K562 (cell line): Measurements from ENCODE around the gene GPR137C. TPM values are rescaled to one million over a fixed set of nuclear protein-coding genes. Genes with fewer than 3 reads are reported as not detected.

Experiments
- ATAC-seq: fragments of 200-7000 bp; cut with Tn5 transposase; 3 replicates; pipeline ENCODE4 v1.9.1; 2020; ENCODE audit warnings: moderate library complexity
- BruUV-seq: library from RNA; stranded (reverse); fragments of 400-500 nt; replicated peaks from 2 replicates; lab custom pipeline; 2021; lab: Mats Ljungman, UMichigan
- CTCF ChIA-PET: fragments of 300-600 bp; formaldehyde crosslinking; extraction: SDS; loops from one replicate; lab custom pipeline; 2021; ENCODE audit warnings: low intra/inter-chr PET ratio; lab: Yijun Ruan, JAX
- POLR2A ChIA-PET: fragments of 300-600, 350-650 bp; sonication (Branson Sonifier 250); formaldehyde crosslinking; extraction: SDS; loops from one replicate; lab custom pipeline; 2021; ENCODE audit warnings: antibody characterized with exemption, inconsistent platforms; lab: Yijun Ruan, JAX
- DNase-seq, 4 experiments: peaks; one replicate each; pipeline versions ENCODE4 v3.0.0 to v3.0.0-alpha.2; 2011 to 2018; ENCODE audit warnings: low spot score in 3 of 4, mixed read lengths in 3 of 4; ENCODE audit errors: extremely low read depth in 1 of 4
- FAIRE-seq: peaks from 2 replicates; lab custom pipeline; 2011; peaks lifted over from hg19 to GRCh38; lab: Jason Lieb, UNC
- H2AFZ ChIP-seq: 2 replicates; pipeline ENCODE4 v1.6.0; 2011; ENCODE audit warnings: low read depth, low read length, control low read depth, inconsistent platforms
- H3K27ac ChIP-seq: fragments of 200-600 bp; 3 replicates; pipeline ENCODE4 v1.8.0; 2011; ENCODE audit warnings: low read depth, mild to moderate bottlenecking, control low read depth, inconsistent platforms, low read length, moderate library complexity, mixed read lengths; ENCODE audit errors: extremely low read depth
- H3K27me3 ChIP-seq, 2 experiments: fragments of 300-600 bp in 1 of 2; 2 replicates in 1 of 2; 3 replicates in 1 of 2; pipeline versions ENCODE4 v1.6.0 to v1.8.0; 2011; ENCODE audit warnings: inconsistent platforms in 2 of 2, low read length in 2 of 2, mild to moderate bottlenecking in 1 of 2, mixed read lengths in 1 of 2, moderate library complexity in 1 of 2; ENCODE audit not compliant: control insufficient read depth in 2 of 2, insufficient read depth in 2 of 2
- H3K36me3 ChIP-seq: fragments of 300-600 bp; 3 replicates; pipeline ENCODE4 v1.8.0; 2011; ENCODE audit warnings: mild to moderate bottlenecking, low read length, inconsistent platforms; ENCODE audit not compliant: control insufficient read depth, insufficient read depth
- H3K4me1 ChIP-seq, 2 experiments: fragments of 200-600 bp in 1 of 2; replicated peaks in 1 of 2; 2 replicates in 1 of 2; 3 replicates in 1 of 2; pipeline versions ENCODE4 v1.5.1 to v1.8.0; 2011; ENCODE audit warnings: inconsistent platforms in 2 of 2, low read length in 2 of 2, mild to moderate bottlenecking in 1 of 2, mixed read lengths in 1 of 2, moderate library complexity in 1 of 2; ENCODE audit not compliant: control insufficient read depth in 2 of 2, insufficient read depth in 2 of 2
- H3K4me2 ChIP-seq: 2 replicates; pipeline ENCODE4 v1.6.1; 2011; ENCODE audit warnings: low read length, control low read depth, inconsistent platforms, mixed read lengths; ENCODE audit not compliant: insufficient read depth
- H3K4me3 ChIP-seq: fragments of 200-600 bp; sonication (generic), shearing (Covaris generic); 2 replicates; pipeline ENCODE4 v1.5.1; 2016; ENCODE audit warnings: control low read depth, inconsistent platforms
- H3K79me2 ChIP-seq: fragments of 200-600 bp; 3 replicates; pipeline ENCODE4 v1.8.0; 2011; ENCODE audit warnings: low read length, inconsistent platforms; ENCODE audit not compliant: control insufficient read depth, insufficient read depth
- H3K9ac ChIP-seq, 2 experiments: 2 replicates each; pipeline versions ENCODE4 v1.6.0 to v1.6.1; 2011; ENCODE audit warnings: low read depth in 2 of 2, low read length in 2 of 2, control low read depth in 1 of 2, inconsistent platforms in 1 of 2, mild to moderate bottlenecking in 1 of 2, mixed read lengths in 1 of 2; ENCODE audit not compliant: insufficient read depth in 1 of 2
- H3K9me1 ChIP-seq: one replicate; pipeline ENCODE4 v1.6.0; 2011; ENCODE audit warnings: inconsistent platforms, mild to moderate bottlenecking, low read length, moderate library complexity; ENCODE audit not compliant: control insufficient read depth, insufficient read depth
- H3K9me3 ChIP-seq: replicated peaks from 2 replicates; pipeline ENCODE4 v1.5.1; 2011; ENCODE audit warnings: low read depth, low read length, inconsistent platforms; ENCODE audit not compliant: control insufficient read depth, insufficient read depth
- H4K20me1 ChIP-seq: replicated peaks from 2 replicates; pipeline ENCODE4 v1.6.1; 2011; ENCODE audit warnings: low read length, inconsistent platforms, mixed read lengths; ENCODE audit not compliant: control insufficient read depth, insufficient read depth
- BCLAF1 ChIP-seq, 2 experiments: fragments of 450-650 bp in 1 of 2; IDR thresholded peaks; 2 replicates each; pipeline ENCODE4 v1.6.1; 2011 to 2017; ENCODE audit warnings: low read depth in 2 of 2, antibody characterized with exemption in 1 of 2, borderline replicate concordance in 1 of 2, low read length in 1 of 2, mild to moderate bottlenecking in 1 of 2, mixed read lengths in 1 of 2; ENCODE audit not compliant: control insufficient read depth in 1 of 2
- HDAC3 ChIP-seq: fragments of 450-650 bp; IDR thresholded peaks from 2 replicates; pipeline ENCODE4 v1.6.1; 2018; ENCODE audit warnings: borderline replicate concordance, mild to moderate bottlenecking, moderate library complexity; ENCODE audit not compliant: partially characterized antibody
- NELFE ChIP-seq: IDR thresholded peaks from 2 replicates; pipeline ENCODE4 v1.6.1; 2011; ENCODE audit warnings: mild to moderate bottlenecking; ENCODE audit not compliant: insufficient read depth, insufficient read length
- OTX1 ChIP-seq: fragments of 450-650 bp; formaldehyde crosslinking; IDR thresholded peaks from 2 replicates; pipeline ENCODE4 v1.4.0; 2022; ENCODE audit warnings: mild to moderate bottlenecking
- PREB ChIP-seq: sonication (generic); formaldehyde crosslinking; IDR thresholded peaks from 2 replicates; pipeline ENCODE4 v1.8.1; 2023; ENCODE audit warnings: mild to moderate bottlenecking, missing genetic modification reagents
- SMC3 ChIP-seq: conservative IDR thresholded peaks from 2 replicates; pipeline ENCODE4 v1.6.1; 2011; ENCODE audit warnings: low read depth, low read length, improper control_type of control experiment; ENCODE audit not compliant: insufficient read depth
- TEAD1 ChIP-seq, 2 experiments: fragments of 450-650 bp in 1 of 2; sonication (generic) in 1 of 2; formaldehyde crosslinking; IDR thresholded peaks; 2 replicates each; pipeline versions ENCODE4 v1.4.0 to v1.8.0; 2020 to 2022; ENCODE audit warnings: mild to moderate bottlenecking in 2 of 2, missing genetic modification reagents in 1 of 2
- TFE3 ChIP-seq: fragments of 450-650 bp; formaldehyde crosslinking; IDR thresholded peaks from 2 replicates; pipeline ENCODE4 v1.4.0; 2020; ENCODE audit warnings: mild to moderate bottlenecking, mixed read lengths
- ZFP91 ChIP-seq: sonication (generic); formaldehyde crosslinking; IDR thresholded peaks from 2 replicates; pipeline ENCODE4 v1.8.0; 2022; ENCODE audit warnings: mild to moderate bottlenecking, missing genetic modification reagents
- ZNF12 ChIP-seq: sonication (generic); formaldehyde crosslinking; IDR thresholded peaks from 2 replicates; pipeline ENCODE4 v1.4.0; 2020; ENCODE audit warnings: mild to moderate bottlenecking, missing genetic modification reagents
- ZNF174 ChIP-seq: fragments of 250-450 bp; sonication (Bioruptor Pico); IDR thresholded peaks from 2 replicates; pipeline ENCODE4 v1.4.0; 2020; ENCODE audit warnings: mild to moderate bottlenecking
- ZNF224 ChIP-seq: sonication (generic); formaldehyde crosslinking; IDR thresholded peaks from 2 replicates; pipeline ENCODE4 v1.8.0; 2022; ENCODE audit warnings: mild to moderate bottlenecking, missing genetic modification reagents
- ZNF24 ChIP-seq: fragments of 450-650 bp; IDR thresholded peaks from 2 replicates; pipeline ENCODE4 v1.6.1; 2016
- ZNF253 ChIP-seq: fragments of 250-450 bp; sonication (Bioruptor Pico); conservative IDR thresholded peaks from 2 replicates; pipeline ENCODE4 v1.6.1; 2021; ENCODE audit warnings: mild to moderate bottlenecking
- WGBS: fragments of 100-300 bp; shearing (Covaris generic); methylation state at CpG from one replicate; pipeline ENCODE4 v1.1.6; 2016; ENCODE audit warnings: low coverage, mixed read lengths; ENCODE audit not compliant: insufficient coverage; ENCODE audit errors: missing lambda C conversion rate; 5-methylcytosine and 5-hydroxymethylcytosine counted together
- in situ Hi-C: fragments of 300-500 bp; cut with MboI; formaldehyde crosslinking; loops from 4 replicates; pipeline ENCODE4 v1.15.0; 2018; ENCODE audit warnings: inconsistent platforms, mixed read lengths
- intact Hi-C: fragments of 100-400 bp; cut with micrococcal nuclease; formaldehyde crosslinking; loops from 2 replicates; pipeline ENCODE4 v1.14.2; 2022
- polyA plus RNA-seq, 8 experiments: library from polyadenylated mRNA; depleted of rRNA in 4 of 8; stranded (reverse) in 5 of 8; unstranded in 3 of 8; fragments of >200 nt; fragmentation: Nextera tagmentation in 2 of 8; fragmentation: Illumina TruSeq in 1 of 8; extraction: Ambion mirVana in 2 of 8; extraction: Trizol in 1 of 8; gene quantifications; 2 replicates each; pipeline versions ENCODE4 v1.2.1 to v1.2.3, GENCODE V29; 2011 to 2014; ENCODE audit warnings: inconsistent platforms in 1 of 8, missing spikeins in 1 of 8
- total RNA-seq, 7 experiments: library from RNA; depleted of rRNA in 6 of 7; stranded (reverse); fragments of >200 nt in 6 of 7; fragmentation: Illumina TruSeq in 2 of 7; extraction: Trizol in 2 of 7; gene quantifications; 2 replicates each; pipeline versions ENCODE4 v1.2.1 to v1.2.3, GENCODE V29; 2011 to 2021; ENCODE audit warnings: low replicate concordance in 1 of 7

Gene GPR137C
- total and polyA plus RNA-seq, 9 of the 15 experiments (the other 6 are each of a cell fraction or from before 2014, with no cell fraction given), result 0.03 to 0.31 (median 0.06) TPM; not detected in 4

GRCh38 chr14:52590318-52590717, 37.7 kb downstream of the GPR137C start:
- 0% methylated on average over 1 of the region's 1 CpG for WGBS
- DNase-seq (no peak), ATAC-seq (no peak), FAIRE-seq (no peak)
- Histone ChIP-seq H3K79me2 (no peaks in the 10 kb centered on the region), H3K4me3 (no peak overlapping the region), H3K4me1 (no peaks in the 10 kb centered on the region), H3K27ac (no peak overlapping the region), H2AFZ (no peak overlapping the region), H3K9me3 (no peaks in the 10 kb centered on the region), H3K4me2 (no peak overlapping the region), H3K9ac (no peak overlapping the region), H3K36me3 (no peaks in the 10 kb centered on the region), H3K9me1 (no peaks in the 10 kb centered on the region), H3K27me3 (no peaks in the 10 kb centered on the region), H4K20me1 (no peaks in the 10 kb centered on the region)
- intact Hi-C loops, result no loop called here
- in situ Hi-C loops, result no loop called here
- ChIA-PET POLR2A (interaction anchor here (1.1 kb wide), 1 partner anchor 8 kb away, joined by 3 read pairs; no protein-coding TSS in a partner anchor), CTCF (no interaction called here)
- BruUV-seq, result no TSS peak
- no peak for TF ChIP-seq ZNF174 (CRISPR knock-in tag)
- no peak for TF ChIP-seq OTX1 (CRISPR knock-in tag)
- TF ChIP-seq PREB (CRISPR knock-in tag), result no peak
- no peak for TF ChIP-seq ZNF253 (CRISPR knock-in tag)
- TF ChIP-seq ZNF12 (CRISPR knock-in tag), result no peak
- no peak for TF ChIP-seq TFE3
- no peak for TF ChIP-seq ZNF224
- TF ChIP-seq TEAD1 (CRISPR knock-in tag; IDR thresholded peaks at IDR 0.05), result no peak
- TF ChIP-seq NELFE, result no peak
- TF ChIP-seq SMC3, result no peak
- no peak for TF ChIP-seq ZNF24
- TF ChIP-seq HDAC3, result no peak
- TF ChIP-seq BCLAF1 (IDR thresholded peaks at IDR 0.05; ENCODE audit: borderline replicate concordance in 1 of 2, control insufficient read depth in 1 of 2, low read depth in 2 of 2, low read length in 1 of 2), result no peak
- TF ChIP-seq ZFP91 (CRISPR knock-in tag), result no peak
